Fibroblast of skin of left biceps (primary cell): ENCODE measurements around the gene CD36.

Experiments
- DNase-seq, 2 experiments: peaks; one replicate each; pipeline ENCODE4 v3.0.0-alpha.2; 2013; ENCODE audit warnings: low read depth in 2 of 2

The CD36 gene

GRCh38 chr7:80624763-80625162 lies 13.7 kb upstream of the CD36 start:
- no peak for DNase-seq

GRCh38 chr7:80629023-80629422 lies 9.4 kb upstream of the CD36 start:
- DNase-seq: no peak

- DNase-seq: no peak
Observed at GRCh38 chr7:80630608-80631405, 7.6 kb upstream of the CD36 start.

- DNase-seq: no peak
Observed at GRCh38 chr7:80631421-80631820, 7.0 kb upstream of the CD36 start.

- no peak for DNase-seq
Observed at GRCh38 chr7:80632139-80632538, 6.3 kb upstream of the CD36 start.

GRCh38 chr7:80632819-80633218 lies 5.6 kb upstream of the CD36 start:
- DNase-seq: no peak

GRCh38 chr7:80634505-80634904 lies 3.9 kb upstream of the CD36 start:
- peak; percentile 77 to 84 for DNase-seq

GRCh38 chr7:80635533-80635932 lies 2.9 kb upstream of the CD36 start:
- DNase-seq: peak; percentile 73 to 77

GRCh38 chr7:80635998-80636397 lies 2.4 kb upstream of the CD36 start:
- DNase-seq: no peak

- no peak for DNase-seq
Observed at GRCh38 chr7:80636709-80637108, 1.7 kb upstream of the CD36 start.

GRCh38 chr7:80637454-80637853 lies 988 bp upstream of the CD36 start:
- DNase-seq: no peak

GRCh38 chr7:80639011-80639410 lies 569 bp downstream of the CD36 start:
- DNase-seq: no peak

GRCh38 chr7:80640846-80641245 lies 2.4 kb downstream of the CD36 start:
- peak in 1 of 2 experiments; percentile 15 for DNase-seq

GRCh38 chr7:80641548-80641947 lies 3.1 kb downstream of the CD36 start:
- no peak for DNase-seq

GRCh38 chr7:80642871-80643270 lies 4.4 kb downstream of the CD36 start:
- no peak for DNase-seq

- DNase-seq: no peak
Observed at GRCh38 chr7:80643336-80643915, 5.0 kb downstream of the CD36 start.

- DNase-seq: no peak
Observed at GRCh38 chr7:80644054-80644453, 5.6 kb downstream of the CD36 start.

GRCh38 chr7:80646083-80646865 lies 7.8 kb downstream of the CD36 start:
- no peak for DNase-seq

- no peak for DNase-seq
Observed at GRCh38 chr7:80647436-80647835, 9.0 kb downstream of the CD36 start.

- DNase-seq: no peak
Observed at GRCh38 chr7:80648031-80648600, 9.7 kb downstream of the CD36 start.

- DNase-seq: no peak
Observed at GRCh38 chr7:80649011-80649410, 10.6 kb downstream of the CD36 start.

- DNase-seq: no peak
Observed at GRCh38 chr7:80650030-80650429, 11.6 kb downstream of the CD36 start.
